SK-N-SH (cell line): ENCODE measurements around the gene NAALADL2. TPM values are rescaled to one million over a fixed set of nuclear protein-coding genes. Genes with fewer than 3 reads are reported as not detected.

Source experiments
- CTCF ChIA-PET: fragments of 300-600, 350-600 bp; formaldehyde crosslinking; extraction: SDS; loops from one replicate; lab custom pipeline; 2021; lab: Yijun Ruan, JAX
- POLR2A ChIA-PET: fragments of 350-600 bp; sonication (Branson Sonifier 250); formaldehyde crosslinking; extraction: SDS; loops from one replicate; lab custom pipeline; 2020; ENCODE audit warnings: antibody characterized with exemption, inconsistent platforms; lab: Yijun Ruan, JAX
- DNase-seq: peaks from one replicate; pipeline ENCODE4 v3.0.0; 2012
- H2AFZ ChIP-seq: fragments of 200-600 bp; sonication (generic); 2 replicates; pipeline ENCODE4 v1.8.1; 2016; ENCODE audit warnings: antibody characterized with exemption, mild to moderate bottlenecking, low read depth
- H3F3A ChIP-seq: fragments of 200-600 bp; sonication (generic); replicated peaks from 2 replicates; pipeline ENCODE3; 2016; ENCODE audit warnings: antibody characterized with exemption, mild to moderate bottlenecking; ENCODE audit not compliant: insufficient read depth
- H3K27ac ChIP-seq, 2 experiments: fragments of 200-500 bp in 1 of 2; fragments of 200-600 bp in 1 of 2; sonication (Bioruptor generic) in 1 of 2; sonication (generic), shearing (Covaris generic) in 1 of 2; 2 replicates each; pipeline versions ENCODE4 v1.5.1 to v1.6.1; 2014 to 2016; ENCODE audit warnings: low read depth in 2 of 2, inconsistent platforms in 1 of 2, low read length in 1 of 2, mild to moderate bottlenecking in 1 of 2, mixed read lengths in 1 of 2
- H3K27me3 ChIP-seq: fragments of 200-600 bp; sonication (generic), shearing (Covaris generic); 2 replicates; pipeline ENCODE4 v1.6.1; 2016; ENCODE audit warnings: mixed run types; ENCODE audit not compliant: insufficient read depth
- H3K36me3 ChIP-seq, 2 experiments: fragments of 200-500 bp in 1 of 2; fragments of 200-600 bp in 1 of 2; sonication (Bioruptor generic) in 1 of 2; sonication (generic) in 1 of 2; replicated peaks in 1 of 2; 2 replicates each; pipeline versions ENCODE3 to v1.5.1; 2014 to 2016; ENCODE audit warnings: low read length in 1 of 2, mild to moderate bottlenecking in 1 of 2; ENCODE audit not compliant: insufficient read depth in 2 of 2, control insufficient read depth in 1 of 2
- H3K4me1 ChIP-seq, 2 experiments: fragments of 200-500 bp in 1 of 2; fragments of 200-600 bp in 1 of 2; sonication (Bioruptor generic) in 1 of 2; sonication (generic), shearing (Covaris generic) in 1 of 2; 2 replicates each; pipeline versions ENCODE4 v1.5.1 to v1.6.1; 2014 to 2016; ENCODE audit warnings: low read depth in 1 of 2, low read length in 1 of 2, mixed run types in 1 of 2; ENCODE audit not compliant: insufficient read depth in 2 of 2, control insufficient read depth in 1 of 2
- H3K4me2 ChIP-seq: fragments of 200-600 bp; sonication (generic), shearing (Covaris generic); 2 replicates; pipeline ENCODE4 v1.6.1; 2017; ENCODE audit warnings: mixed run types
- H3K4me3 ChIP-seq, 2 experiments: fragments of 200-500 bp in 1 of 2; fragments of 200-600 bp in 1 of 2; sonication (Bioruptor generic) in 1 of 2; sonication (generic), shearing (Covaris generic) in 1 of 2; 2 replicates each; pipeline versions ENCODE4 v1.5.1 to v1.8.1; 2014 to 2016; ENCODE audit warnings: low read depth in 2 of 2, inconsistent platforms in 1 of 2, low read length in 1 of 2, mild to moderate bottlenecking in 1 of 2, mixed read lengths in 1 of 2, moderate library complexity in 1 of 2
- H3K79me2 ChIP-seq: fragments of 200-600 bp; sonication (generic); 2 replicates; pipeline ENCODE4 v1.8.1; 2017; ENCODE audit warnings: mild to moderate bottlenecking; ENCODE audit not compliant: insufficient read depth
- H3K9ac ChIP-seq: fragments of 200-600 bp; sonication (generic); 2 replicates; pipeline ENCODE4 v1.6.1; 2017; ENCODE audit warnings: mixed run types
- H3K9me2 ChIP-seq: fragments of 200-600 bp; sonication (generic); 2 replicates; pipeline ENCODE4 v1.6.1; 2017; ENCODE audit warnings: mixed run types
- H3K9me3 ChIP-seq: fragments of 200-600 bp; sonication (generic); 2 replicates; pipeline ENCODE4 v1.6.1; 2017; ENCODE audit warnings: mixed run types, mild to moderate bottlenecking, moderate library complexity
- H4K20me1 ChIP-seq: fragments of 200-600 bp; sonication (generic); 2 replicates; pipeline ENCODE4 v1.6.1; 2017; ENCODE audit warnings: mild to moderate bottlenecking, mixed run types; ENCODE audit not compliant: insufficient read depth
- CHD2 ChIP-seq: fragments of 150-350 bp; IDR thresholded peaks from 2 replicates; pipeline ENCODE4 v1.6.1; 2018; ENCODE audit warnings: low read length; ENCODE audit not compliant: partially characterized antibody
- EP300 ChIP-seq, 2 experiments: IDR thresholded peaks; 2 replicates each; pipeline versions ENCODE4 v1.4.0 to v1.6.1; 2012; ENCODE audit warnings: borderline replicate concordance in 1 of 2, low read depth in 1 of 2, low read length in 1 of 2
- EZH2phosphoT487 ChIP-seq: fragments of 200-600 bp; sonication (generic); IDR thresholded peaks from 2 replicates; pipeline ENCODE4 v1.6.1; 2017; ENCODE audit warnings: low read depth, mixed run types, mild to moderate bottlenecking, antibody characterized with exemption, moderate library complexity, borderline replicate concordance
- FOXJ3 ChIP-seq: sonication (generic); formaldehyde crosslinking; IDR thresholded peaks from 2 replicates; pipeline ENCODE4 v1.5.1; 2020; ENCODE audit warnings: mild to moderate bottlenecking, missing genetic modification reagents
- GATA2 ChIP-seq: sonication (generic); formaldehyde crosslinking; IDR thresholded peaks from 2 replicates; pipeline ENCODE4 v1.5.0; 2020; ENCODE audit warnings: mild to moderate bottlenecking, missing genetic modification reagents
- MXI1 ChIP-seq: IDR thresholded peaks from 2 replicates; pipeline ENCODE4 v1.6.1; 2012; ENCODE audit warnings: mild to moderate bottlenecking, low read depth, low read length, improper control_type of control experiment
- NRF1 ChIP-seq: IDR thresholded peaks from 2 replicates; pipeline ENCODE4 v1.6.1; 2012; ENCODE audit warnings: low read depth, mild to moderate bottlenecking, low read length
- REST ChIP-seq: IDR thresholded peaks from 2 replicates; pipeline ENCODE4 v1.6.1; 2012; ENCODE audit warnings: mild to moderate bottlenecking, low read depth, low read length, moderate library complexity
- SIN3A ChIP-seq: IDR thresholded peaks from 2 replicates; pipeline ENCODE4 v1.6.1; 2012; ENCODE audit warnings: low read depth, mild to moderate bottlenecking, low read length, moderate library complexity, borderline replicate concordance
- TAF1 ChIP-seq: IDR thresholded peaks from 2 replicates; pipeline ENCODE4 v1.6.1; 2012; ENCODE audit warnings: low read depth, mild to moderate bottlenecking, low read length, moderate library complexity, borderline replicate concordance
- TEAD4 ChIP-seq: IDR thresholded peaks from 2 replicates; pipeline ENCODE4 v1.4.0; 2012; ENCODE audit warnings: mild to moderate bottlenecking, borderline replicate concordance; ENCODE audit not compliant: insufficient read depth
- ZBTB33 ChIP-seq: IDR thresholded peaks from 2 replicates; pipeline ENCODE4 v1.4.0; 2012; ENCODE audit warnings: low read depth, borderline replicate concordance
- WGBS: methylation state at CpG from one replicate; pipeline ENCODE4 v1.1.6; 2017; ENCODE audit warnings: low lambda C conversion rate; 5-methylcytosine and 5-hydroxymethylcytosine counted together
- polyA plus RNA-seq, 3 experiments: library from polyadenylated mRNA; depleted of rRNA; stranded (reverse); fragments of >200 nt; gene quantifications; 2 replicates each; pipeline ENCODE4 v1.2.3, GENCODE V29; 2012
- TF ChIP-seq, protein P1 (sequence below): IDR thresholded peaks from 2 replicates; pipeline ENCODE4; 2012

Gene NAALADL2
- polyA plus RNA-seq, 1 of the 3 experiments (the other 2 are of a cell fraction) = 1.2 TPM

DNA sequence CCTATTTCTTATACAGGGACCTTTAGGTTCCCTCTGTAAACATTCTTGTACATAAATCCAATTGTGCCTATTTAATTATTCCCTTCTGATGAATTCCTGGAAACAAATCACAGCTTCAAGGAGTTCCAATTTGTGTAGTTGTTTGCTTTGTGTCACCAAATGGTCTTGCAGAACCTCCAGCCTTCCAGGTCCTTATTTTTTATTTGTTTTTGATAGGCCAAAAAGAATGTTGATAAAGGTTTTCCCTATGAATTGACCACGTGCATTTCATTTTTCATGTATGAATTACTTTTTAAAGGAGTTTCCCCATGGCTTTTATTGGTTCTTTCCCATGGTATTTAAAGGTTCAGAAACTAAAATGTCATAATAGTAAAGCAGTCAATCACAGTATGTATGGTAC, 243.0 kb downstream of the NAALADL2 start:
- H3K4me2 ChIP-seq = no peak overlapping the region

GRCh38 chr3:175103298-175103697, 244.2 kb downstream of the NAALADL2 start:
- Histone ChIP-seq H3K4me1 (peaks cover 0 to 1% of the 10 kb centered on the region in 2 experiments; a peak in 1 of 4 replicates), H3F3A (no peaks in the 10 kb centered on the region), H3K9ac (no peak overlapping the region), H2AFZ (no peak overlapping the region), H3K9me3 (no peaks in the 10 kb centered on the region), H3K9me2 (no peaks in the 10 kb centered on the region), H3K27me3 (no peaks in the 10 kb centered on the region), H3K36me3 (no peaks in the 10 kb centered on the region), H3K4me3 (no peak overlapping the region), H3K79me2 (no peaks in the 10 kb centered on the region), H4K20me1 (no peaks in the 10 kb centered on the region), H3K27ac (no peak overlapping the region), H3K4me2 (no peak overlapping the region)
- no peak for DNase-seq
- ChIA-PET CTCF (no interaction called here), POLR2A (no interaction called here)
- TF ChIP-seq SIN3A (no peak), FOXJ3 (CRISPR knock-in tag) (no peak), TEAD4 (no peak), EZH2phosphoT487 (no peak), GATA2 (no peak), CHD2 (no peak), ZBTB33 (no peak), NRF1 (no peak), REST (no peak)
- TF ChIP-seq, protein P1, sequence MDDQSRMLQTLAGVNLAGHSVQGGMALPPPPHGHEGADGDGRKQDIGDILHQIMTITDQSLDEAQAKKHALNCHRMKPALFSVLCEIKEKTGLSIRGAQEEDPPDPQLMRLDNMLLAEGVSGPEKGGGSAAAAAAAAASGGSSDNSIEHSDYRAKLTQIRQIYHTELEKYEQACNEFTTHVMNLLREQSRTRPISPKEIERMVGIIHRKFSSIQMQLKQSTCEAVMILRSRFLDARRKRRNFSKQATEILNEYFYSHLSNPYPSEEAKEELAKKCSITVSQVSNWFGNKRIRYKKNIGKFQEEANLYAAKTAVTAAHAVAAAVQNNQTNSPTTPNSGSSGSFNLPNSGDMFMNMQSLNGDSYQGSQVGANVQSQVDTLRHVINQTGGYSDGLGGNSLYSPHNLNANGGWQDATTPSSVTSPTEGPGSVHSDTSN = no peak

More for the DNA sequence above, 243.0 kb downstream of the NAALADL2 start:
- H3K4me1 ChIP-seq = peaks cover 0 to 2% of the 10 kb centered on the region in 2 experiments; a peak in 1 of 4 replicates
- no peaks in the 10 kb centered on the region for H4K20me1 ChIP-seq
- no peak for TF ChIP-seq EP300 (IDR thresholded peaks at IDR 0.05; ENCODE audit: borderline replicate concordance in 1 of 2, low read depth in 1 of 2, low read length in 1 of 2)
- TF ChIP-seq TAF1 = no peak
- no peak for TF ChIP-seq REST
- no peak for TF ChIP-seq MXI1
- TF ChIP-seq, all 33 proteins: peak for 0
- Histone ChIP-seq H3K27ac (no peak overlapping the region), H3F3A (no peaks in the 10 kb centered on the region), H2AFZ (no peak overlapping the region), H3K9ac (no peak overlapping the region), H3K27me3 (no peaks in the 10 kb centered on the region), H3K79me2 (no peaks in the 10 kb centered on the region), H3K9me3 (no peaks in the 10 kb centered on the region), H3K36me3 (no peaks in the 10 kb centered on the region), H3K4me3 (no peak overlapping the region), H3K9me2 (no peaks in the 10 kb centered on the region)
- no peak for DNase-seq
- POLR2A ChIA-PET = no interaction called here
- WGBS = 5% methylated on average over 1 of the region's 1 CpG
- CTCF ChIA-PET = no interaction called here
